Placental pericyte (primary cell): ENCODE results near the gene TCP11X1. TPM values are rescaled to one million over a fixed set of nuclear protein-coding genes. Genes with fewer than 3 reads are reported as not detected.

Experiments used
- total RNA-seq: library from RNA; depleted of rRNA; stranded (reverse); fragments of >200 nt; gene quantifications from 2 replicates; pipeline ENCODE4 v1.2.3, GENCODE V29; 2012

The TCP11X1 gene
- not detected in 2 replicates for total RNA-seq

GRCh38 chrX:102214986-102215385, at the start of gene TCP11X1:
TCP11X1 (plus strand) TSS chrX:102215301.

GRCh38 chrX:102246893-102247292, 31.8 kb downstream of the TCP11X1 start, which contains the start of gene NXF2:
NXF2 (plus strand) TSS chrX:102247167; CDS start chrX:102307079, 59,912 bp downstream.

Other genes with a start within 250 kb of the TCP11X1 start
- not detected in 2 replicates for gene TCEAL2, start 89.6 kb upstream of the TCP11X1 start, total RNA-seq
- gene TCEAL6, start 72.8 kb upstream of the TCP11X1 start, total RNA-seq = not detected in 2 replicates
- not detected in 2 replicates for gene BEX5, start 59.3 kb upstream of the TCP11X1 start, total RNA-seq
- not detected in 2 replicates for gene NXF2, start 31.9 kb downstream of the TCP11X1 start, total RNA-seq
- not detected in 2 replicates for gene NXF2B, start 224.7 kb downstream of the TCP11X1 start, total RNA-seq